DOHH2 (cell line): Measurements from ENCODE around the gene CAND2.

Source experiments
- EZH2phosphoT487 ChIP-seq: fragments of 200-600 bp; sonication (generic); IDR thresholded peaks from 2 replicates; pipeline ENCODE4 v1.6.1; 2017; ENCODE audit warnings: borderline replicate concordance, mild to moderate bottlenecking, antibody characterized with exemption, low read length, moderate library complexity, mixed read lengths
- TF ChIP-seq, protein P1 (sequence below): fragments of 200-600 bp; sonication (generic); IDR thresholded peaks from one replicate; pipeline ENCODE4 v1.5.1; 2014; ENCODE audit warnings: antibody characterized with exemption, mild to moderate bottlenecking, low read depth, low read length; ENCODE audit not compliant: poor library complexity, severe bottlenecking

DNA sequence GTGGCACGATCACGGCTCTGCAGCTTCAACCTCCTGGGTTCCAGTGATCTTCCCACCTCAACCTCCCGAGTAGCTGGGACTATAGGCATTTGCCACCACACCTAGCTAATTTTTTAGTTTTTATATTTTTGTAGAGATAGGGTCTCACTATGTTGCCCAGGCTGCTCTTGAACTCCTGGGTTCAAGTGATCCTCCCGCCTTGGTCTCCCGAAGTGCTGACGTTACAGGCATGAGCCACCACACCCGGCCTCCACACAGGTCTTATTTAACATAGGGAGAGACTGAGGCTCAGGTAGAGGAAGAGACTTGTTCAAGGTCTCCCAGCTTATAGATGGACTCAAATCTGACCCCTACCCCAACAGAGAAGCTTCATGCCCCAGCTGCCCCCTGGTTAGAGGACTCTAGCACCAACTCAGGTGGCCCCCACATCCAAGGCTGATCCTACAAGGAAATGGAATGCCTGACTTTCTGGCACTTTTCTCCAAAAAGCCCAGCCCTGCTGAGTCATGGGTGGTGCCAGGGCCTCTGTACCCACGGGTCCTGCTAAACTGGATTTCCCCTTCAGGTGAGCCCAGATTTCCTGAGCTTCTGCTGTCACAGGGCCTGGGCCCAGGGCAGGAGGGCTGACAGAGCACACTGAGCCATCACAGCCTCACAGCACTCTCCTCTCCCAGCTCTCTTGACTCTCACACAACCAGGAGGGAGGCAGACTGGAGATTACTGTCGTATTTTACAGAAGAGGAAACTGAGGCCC, 43.0 kb upstream of the CAND2 start:
- TF ChIP-seq, protein P1, sequence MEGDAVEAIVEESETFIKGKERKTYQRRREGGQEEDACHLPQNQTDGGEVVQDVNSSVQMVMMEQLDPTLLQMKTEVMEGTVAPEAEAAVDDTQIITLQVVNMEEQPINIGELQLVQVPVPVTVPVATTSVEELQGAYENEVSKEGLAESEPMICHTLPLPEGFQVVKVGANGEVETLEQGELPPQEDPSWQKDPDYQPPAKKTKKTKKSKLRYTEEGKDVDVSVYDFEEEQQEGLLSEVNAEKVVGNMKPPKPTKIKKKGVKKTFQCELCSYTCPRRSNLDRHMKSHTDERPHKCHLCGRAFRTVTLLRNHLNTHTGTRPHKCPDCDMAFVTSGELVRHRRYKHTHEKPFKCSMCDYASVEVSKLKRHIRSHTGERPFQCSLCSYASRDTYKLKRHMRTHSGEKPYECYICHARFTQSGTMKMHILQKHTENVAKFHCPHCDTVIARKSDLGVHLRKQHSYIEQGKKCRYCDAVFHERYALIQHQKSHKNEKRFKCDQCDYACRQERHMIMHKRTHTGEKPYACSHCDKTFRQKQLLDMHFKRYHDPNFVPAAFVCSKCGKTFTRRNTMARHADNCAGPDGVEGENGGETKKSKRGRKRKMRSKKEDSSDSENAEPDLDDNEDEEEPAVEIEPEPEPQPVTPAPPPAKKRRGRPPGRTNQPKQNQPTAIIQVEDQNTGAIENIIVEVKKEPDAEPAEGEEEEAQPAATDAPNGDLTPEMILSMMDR, result no peak
- TF ChIP-seq EZH2phosphoT487, result no peak
